OCI-LY1 (cell line): ENCODE results near the gene NFIB.

Experiments used
- CTCF ChIP-seq: fragments of 200-600 bp; sonication (generic), shearing (Covaris generic); IDR thresholded peaks from 2 replicates; pipeline ENCODE4 v1.5.1; 2017; ENCODE audit warnings: mild to moderate bottlenecking, antibody characterized with exemption, low read length, moderate library complexity, mixed read lengths
- EZH2 ChIP-seq: fragments of 200-600 bp; sonication (generic), shearing (Covaris generic); IDR thresholded peaks from 2 replicates; pipeline ENCODE4 v1.8.0; 2017; ENCODE audit warnings: borderline replicate concordance, mixed run types, mild to moderate bottlenecking, antibody characterized with exemption, low read length, moderate library complexity, mixed read lengths

- no peak for TF ChIP-seq CTCF
- no peak for TF ChIP-seq EZH2
Measured at GRCh38 chr9:14086495-14086894, 227.4 kb downstream of the NFIB start.
